Endothelial cell of umbilical vein (primary cell): ENCODE data around the gene ERGIC1. TPM values are rescaled to one million over a fixed set of nuclear protein-coding genes. Genes with fewer than 3 reads are reported as not detected.

Experiments
- BruUV-seq: library from RNA; stranded (reverse); fragments of 400-500 nt; replicated peaks from 2 replicates; lab custom pipeline; 2021; lab: Mats Ljungman, UMichigan
- CTCF ChIA-PET: fragments of 300-600, 350-600 bp; sonication (Branson Sonifier 250); formaldehyde crosslinking; loops from one replicate; lab custom pipeline; 2021; ENCODE audit warnings: antibody characterized with exemption, inconsistent platforms; lab: Charles Lee
- POLR2A ChIA-PET: fragments of 300-600, 350-600 bp; sonication (Branson Sonifier 250); formaldehyde crosslinking; loops from one replicate; lab custom pipeline; 2021; ENCODE audit warnings: antibody characterized with exemption, inconsistent platforms; lab: Charles Lee
- DNase-seq: peaks from one replicate; pipeline ENCODE4 v3.0.0-alpha.2; 2011; ENCODE audit warnings: low read depth, low spot score
- FAIRE-seq: peaks from 2 replicates; lab custom pipeline; 2011; peaks lifted over from hg19 to GRCh38; lab: Jason Lieb, UNC
- H2AFZ ChIP-seq: 2 replicates; pipeline ENCODE4 v1.6.0; 2012; ENCODE audit warnings: low read depth, low read length, control low read depth, inconsistent platforms
- H3K27ac ChIP-seq: 2 replicates; pipeline ENCODE4 v1.5.1; 2011; ENCODE audit warnings: low read depth, mild to moderate bottlenecking, control low read depth, low read length, moderate library complexity; ENCODE audit not compliant: insufficient read depth
- H3K27me3 ChIP-seq, 2 experiments: 2 replicates each; pipeline versions ENCODE4 v1.6.0 to v1.6.1; 2011; ENCODE audit warnings: low read length in 2 of 2, mixed read lengths in 1 of 2; ENCODE audit not compliant: control insufficient read depth in 2 of 2, insufficient read depth in 2 of 2
- H3K36me3 ChIP-seq, 2 experiments: 2 replicates in 1 of 2; 3 replicates in 1 of 2; pipeline ENCODE4 v1.5.1; 2011; ENCODE audit warnings: low read length in 2 of 2, mild to moderate bottlenecking in 1 of 2, moderate library complexity in 1 of 2; ENCODE audit not compliant: control insufficient read depth in 2 of 2, insufficient read depth in 2 of 2; ENCODE audit errors: extremely low read depth in 1 of 2
- H3K4me1 ChIP-seq: 3 replicates; pipeline ENCODE4 v1.5.1; 2011; ENCODE audit warnings: mild to moderate bottlenecking, low read length; ENCODE audit not compliant: control insufficient read depth, insufficient read depth; ENCODE audit errors: extremely low read depth
- H3K4me2 ChIP-seq: 2 replicates; pipeline ENCODE4 v1.6.1; 2011; ENCODE audit warnings: low read length, control low read depth, mixed read lengths; ENCODE audit not compliant: insufficient read depth
- H3K4me3 ChIP-seq, 3 experiments: fragments of 200-600 bp in 1 of 3; sonication (generic), shearing (Covaris generic) in 1 of 3; replicated peaks in 1 of 3; 2 replicates each; pipeline ENCODE4 v1.5.1; 2011 to 2016; ENCODE audit warnings: control low read depth in 3 of 3, low read length in 3 of 3, mild to moderate bottlenecking in 2 of 3, inconsistent platforms in 1 of 3, low read depth in 1 of 3, moderate library complexity in 1 of 3; ENCODE audit not compliant: insufficient read depth in 1 of 3
- H3K79me2 ChIP-seq: 2 replicates; pipeline ENCODE4 v1.6.0; 2012; ENCODE audit warnings: low read length, inconsistent platforms; ENCODE audit not compliant: control insufficient read depth, insufficient read depth
- H3K9ac ChIP-seq: replicated peaks from 2 replicates; pipeline ENCODE3; 2011; ENCODE audit warnings: low read length, control low read depth; ENCODE audit not compliant: insufficient read depth; ENCODE audit errors: extremely low read depth
- H3K9me1 ChIP-seq: replicated peaks from 3 replicates; pipeline ENCODE4 v1.6.0; 2011; ENCODE audit warnings: mild to moderate bottlenecking, low read length; ENCODE audit not compliant: control insufficient read depth, insufficient read depth; ENCODE audit errors: extremely low read depth
- H3K9me3 ChIP-seq: replicated peaks from 2 replicates; pipeline ENCODE4 v1.5.1; 2012; ENCODE audit warnings: low read length, inconsistent platforms; ENCODE audit not compliant: control insufficient read depth, insufficient read depth
- H4K20me1 ChIP-seq: replicated peaks from 2 replicates; pipeline ENCODE3; 2011; ENCODE audit warnings: mild to moderate bottlenecking, low read length; ENCODE audit not compliant: control insufficient read depth, insufficient read depth; ENCODE audit errors: extremely low read depth
- CTCF ChIP-seq, 2 donors: IDR thresholded peaks; 1 replicate in 1 of 2; 2 replicates in 1 of 2; pipeline ENCODE4 v1.5.1; 2011; ENCODE audit warnings: low read length in 2 of 2, mild to moderate bottlenecking in 2 of 2, moderate library complexity in 2 of 2, control low read depth in 1 of 2, inconsistent platforms in 1 of 2, low read depth in 1 of 2; ENCODE audit not compliant: insufficient read depth in 1 of 2; ENCODE audit errors: extremely low read depth in 1 of 2
- FOS ChIP-seq: IDR thresholded peaks from 2 replicates; pipeline ENCODE4 v1.6.1; 2011; ENCODE audit warnings: mild to moderate bottlenecking, low read length, moderate library complexity, borderline replicate concordance; ENCODE audit not compliant: insufficient read depth
- GATA2 ChIP-seq: IDR thresholded peaks from 2 replicates; pipeline ENCODE4 v1.7.0; 2011; ENCODE audit warnings: low read depth, mild to moderate bottlenecking, moderate library complexity, mixed read lengths, low read length; ENCODE audit not compliant: insufficient read length, insufficient read depth
- JUN ChIP-seq: IDR thresholded peaks from 2 replicates; pipeline ENCODE4 v1.6.1; 2011; ENCODE audit warnings: borderline replicate concordance, low read depth; ENCODE audit not compliant: insufficient read length, insufficient read depth
- MAX ChIP-seq: IDR thresholded peaks from 2 replicates; pipeline ENCODE4 v1.6.1; 2011; ENCODE audit not compliant: insufficient read depth, insufficient read length
- POLR2A ChIP-seq: IDR thresholded peaks from 2 replicates; pipeline ENCODE4 v1.6.1; 2012; ENCODE audit warnings: low read depth, mild to moderate bottlenecking, control low read depth, low read length
- dilution Hi-C: fragments of 300-500 bp; cut with MboI; formaldehyde crosslinking; loops from one replicate; pipeline ENCODE4 v1.15.0; 2019; ENCODE audit warnings: low sequenced_read_pairs; ENCODE audit not compliant: extremely low pct_ligation_motif_present
- intact Hi-C: fragments of 100-400 bp; cut with micrococcal nuclease; formaldehyde crosslinking; loops from one replicate; pipeline ENCODE4 v1.10.0; 2022
- polyA plus RNA-seq, 4 experiments: library from polyadenylated mRNA; depleted of rRNA in 3 of 4; stranded (reverse) in 3 of 4; unstranded in 1 of 4; fragments of >200 nt; gene quantifications; 2 replicates each; pipeline versions ENCODE4 v1.2.1 to v1.2.3, GENCODE V29; 2011 to 2012; ENCODE audit warnings: missing spikeins in 1 of 4
- total RNA-seq: library from RNA; stranded (reverse); gene quantifications from 2 replicates; pipeline ENCODE4 v1.2.3, GENCODE V29; 2021

The ERGIC1 gene
- total and polyA plus RNA-seq, 2 donors (not counting 3 experiments of a cell fraction or from before 2014, with no cell fraction given) = 105 to 109 TPM

DNA sequence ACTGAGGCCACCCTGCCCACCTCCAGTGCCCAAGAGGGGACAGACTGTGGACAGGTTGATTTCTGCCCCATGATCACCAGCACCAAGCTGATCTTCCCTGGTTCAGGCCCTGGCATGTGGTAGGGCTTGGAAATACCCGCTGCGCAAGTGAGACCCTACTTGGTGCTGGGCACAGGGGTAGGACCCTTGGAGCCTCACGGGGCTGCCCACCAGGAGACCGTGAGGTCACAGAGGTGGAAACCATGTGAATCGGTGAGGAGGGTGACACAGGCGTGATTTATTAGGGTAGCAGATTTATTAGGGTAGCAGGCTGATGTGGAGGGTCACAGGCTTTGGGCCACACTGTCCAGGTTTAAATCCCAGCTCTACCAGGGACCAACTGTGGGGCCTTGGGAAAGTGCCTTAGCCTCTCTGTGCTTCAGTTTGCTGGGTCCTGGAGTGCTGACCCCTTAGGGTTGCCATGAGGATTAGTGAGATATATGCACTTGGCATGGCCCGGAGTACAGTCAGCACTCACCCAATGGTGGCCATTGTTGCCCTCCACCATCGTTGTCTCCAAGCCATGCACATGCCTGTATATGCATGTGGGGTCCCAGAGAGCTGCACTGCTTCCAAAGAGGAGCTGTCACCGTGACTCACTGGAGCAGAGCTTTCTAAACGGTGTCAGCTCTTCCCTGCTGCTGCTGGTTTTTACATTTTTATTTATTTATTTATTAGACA lies 42.2 kb upstream of the ERGIC1 start:
- Histone ChIP-seq H3K36me3 (no peaks in the 10 kb centered on the region), H3K9me1 (no peaks in the 10 kb centered on the region), H2AFZ (no peak overlapping the region), H3K4me3 (no peak overlapping the region), H3K9me3 (no peaks in the 10 kb centered on the region), H3K9ac (no peak overlapping the region), H3K27me3 (no peaks in the 10 kb centered on the region), H4K20me1 (no peaks in the 10 kb centered on the region), H3K4me2 (no peak overlapping the region), H3K79me2 (no peaks in the 10 kb centered on the region), H3K4me1 (peaks cover 40% of the 10 kb centered on the region), H3K27ac (no peak overlapping the region)
- TF ChIP-seq POLR2A (no peak), FOS (no peak), CTCF (IDR thresholded peaks at IDR 0.05; ENCODE audit: extremely low read depth in 1 of 2, insufficient read depth in 1 of 2, low read depth in 1 of 2, low read length in 2 of 2) (no peak), MAX (no peak), JUN (no peak), GATA2 (no peak)
- ChIA-PET CTCF (interaction anchor here (0.5 to 4.5 kb wide), 6 partner anchors 13 to 20 kb away, joined by 3 to 44 read pairs (median 4); partner anchors contain the start of gene DUSP1), POLR2A (interaction anchor here (1.1 kb wide), 1 partner anchor 20 kb away, joined by 3 read pairs; no protein-coding TSS in a partner anchor)
- FAIRE-seq (no peak), DNase-seq (no peak)
- dilution Hi-C loops = no loop called here
- intact Hi-C loops = no loop called here
- BruUV-seq = no TSS peak
